PFSK-1 (cell line): ENCODE results near the gene CRKL.

Experiments used
- FOXP2 ChIP-seq: optimal IDR thresholded peaks from 2 replicates; pipeline ENCODE3; 2011; ENCODE audit warnings: borderline replicate concordance, control low read depth, inconsistent platforms; ENCODE audit not compliant: insufficient read depth; ENCODE audit errors: extremely low read length, extremely low read depth
- POLR2AphosphoS5 ChIP-seq: IDR thresholded peaks from 2 replicates; pipeline ENCODE4 v1.6.1; 2012; ENCODE audit warnings: low read depth, mild to moderate bottlenecking, control low read depth, low read length, moderate library complexity
- REST ChIP-seq, 2 experiments: IDR thresholded peaks; 2 replicates each; pipeline versions ENCODE4 v1.6.1 to v1.8.0; 2011 to 2012; ENCODE audit warnings: low read depth in 2 of 2, low read length in 2 of 2, control low read depth in 1 of 2, inconsistent platforms in 1 of 2, mild to moderate bottlenecking in 1 of 2, moderate library complexity in 1 of 2; ENCODE audit not compliant: insufficient read depth in 1 of 2
- SIN3A ChIP-seq: IDR thresholded peaks from 2 replicates; pipeline ENCODE4 v1.6.1; 2012; ENCODE audit warnings: mild to moderate bottlenecking, low read length, moderate library complexity, borderline replicate concordance; ENCODE audit not compliant: insufficient read depth
- TAF1 ChIP-seq: IDR thresholded peaks from 2 replicates; pipeline ENCODE4 v1.6.1; 2012; ENCODE audit warnings: low read length, control low read depth, borderline replicate concordance; ENCODE audit not compliant: insufficient read depth

Gene CRKL

GRCh38 chr22:20993304-20994127, 76.3 kb downstream of the CRKL start:
- no peak for TF ChIP-seq SIN3A

- no peak for TF ChIP-seq POLR2AphosphoS5
- TF ChIP-seq TAF1, result no peak
- no peak for TF ChIP-seq SIN3A
- no peak for TF ChIP-seq REST (IDR thresholded peaks at IDR 0.05; ENCODE audit: insufficient read depth in 1 of 2, low read depth in 2 of 2, low read length in 2 of 2)
- no peak for TF ChIP-seq FOXP2
Observed at GRCh38 chr22:20994128-20994901, 77.1 kb downstream of the CRKL start.

GRCh38 chr22:20994902-20995241, 77.7 kb downstream of the CRKL start:
- TF ChIP-seq FOXP2 (no peak), REST (IDR thresholded peaks at IDR 0.05; ENCODE audit: insufficient read depth in 1 of 2, low read depth in 2 of 2, low read length in 2 of 2) (no peak), TAF1 (no peak), POLR2AphosphoS5 (no peak), SIN3A (no peak)

- TF ChIP-seq FOXP2, result no peak
- no peak for TF ChIP-seq SIN3A
- TF ChIP-seq TAF1, result no peak
- no peak for TF ChIP-seq POLR2AphosphoS5
- no peak for TF ChIP-seq REST (IDR thresholded peaks at IDR 0.05; ENCODE audit: insufficient read depth in 1 of 2, low read depth in 2 of 2, low read length in 2 of 2)
Observed at GRCh38 chr22:20995329-20996030, 78.3 kb downstream of the CRKL start.

GRCh38 chr22:20996031-20996410, 78.8 kb downstream of the CRKL start:
- no peak for TF ChIP-seq SIN3A
- TF ChIP-seq FOXP2, result no peak
- TF ChIP-seq POLR2AphosphoS5, result no peak
- no peak for TF ChIP-seq REST (IDR thresholded peaks at IDR 0.05; ENCODE audit: insufficient read depth in 1 of 2, low read depth in 2 of 2, low read length in 2 of 2)
- no peak for TF ChIP-seq TAF1
